ENCODE data around the gene CBLB. TPM values are rescaled to one million over a fixed set of nuclear protein-coding genes. Genes with fewer than 3 reads are reported as not detected.

CBLB gene
- total RNA-seq, 4 donors from 2014 or later: 91.2 to 173 (median 158) TPM

- no peak for TF ChIP-seq CTCF (IDR thresholded peaks at IDR 0.05; ENCODE audit: low read depth)
Measured at GRCh38 chr3:105857601-105858000, 11.2 kb downstream of the CBLB start.

GRCh38 chr3:105856605-105857004 is 12.2 kb downstream of the CBLB start:
- no peak for TF ChIP-seq CTCF (IDR thresholded peaks at IDR 0.05; ENCODE audit: low read depth)

GRCh38 chr3:105853801-105854432 is 14.9 kb downstream of the CBLB start:
- no peak for TF ChIP-seq CTCF (IDR thresholded peaks at IDR 0.05; ENCODE audit: low read depth)

- no peak for TF ChIP-seq CTCF (IDR thresholded peaks at IDR 0.05; ENCODE audit: low read depth)
Measured at GRCh38 chr3:105851582-105851981, 17.2 kb downstream of the CBLB start.

GRCh38 chr3:105851176-105851575 is 17.6 kb downstream of the CBLB start:
- TF ChIP-seq CTCF (IDR thresholded peaks at IDR 0.05; ENCODE audit: low read depth): no peak

GRCh38 chr3:105850593-105850992 is 18.2 kb downstream of the CBLB start:
- no peak for TF ChIP-seq CTCF (IDR thresholded peaks at IDR 0.05; ENCODE audit: low read depth)

GRCh38 chr3:105848821-105849220 is 20.0 kb downstream of the CBLB start:
- no peak for TF ChIP-seq CTCF (IDR thresholded peaks at IDR 0.05; ENCODE audit: low read depth)
